Measurements from ENCODE around the gene MED31. TPM values are rescaled to one million over a fixed set of nuclear protein-coding genes. Genes with fewer than 3 reads are reported as not detected.

Gene MED31
- total RNA-seq, 2 donors from 2014 or later: 12.8 to 16.6 TPM

GRCh38 chr17:6688944-6689343 is 37.5 kb upstream of the MED31 start:
- peaks cover 23% of the 10 kb centered on the region for H3K27me3 Mint-ChIP-seq (ENCODE audit: insufficient read depth)
- H3K27ac Mint-ChIP-seq: no peak overlapping the region
- Histone ChIP-seq H3K9me3 (ENCODE audit: control insufficient read depth, low read length) (no peaks in the 10 kb centered on the region), H3K27me3 (ENCODE audit: control insufficient read depth, insufficient read depth, low read length, poor library complexity, severe bottlenecking) (peaks cover 12% of the 10 kb centered on the region), H3K27ac (ENCODE audit: low read depth, low read length) (no peak overlapping the region), H3K4me1 (ENCODE audit: control insufficient read depth, insufficient read depth, low read length) (peaks cover 9% of the 10 kb centered on the region), H3K9ac (ENCODE audit: extremely low read depth, low read length, poor library complexity, severe bottlenecking) (no peak overlapping the region), H3K4me3 (ENCODE audit: low read length) (no peak overlapping the region), H3K36me3 (ENCODE audit: control insufficient read depth, insufficient read depth, low read length) (no peaks in the 10 kb centered on the region)
- WGBS, 2 experiments (ENCODE audit: insufficient coverage in 1 of 2, insufficient read length in 1 of 2): 87 to 96% methylated on average over 3 to 9 of the region's 9 CpGs
- H3K4me3 Mint-ChIP-seq: no peak overlapping the region
- TF ChIP-seq, protein P1, sequence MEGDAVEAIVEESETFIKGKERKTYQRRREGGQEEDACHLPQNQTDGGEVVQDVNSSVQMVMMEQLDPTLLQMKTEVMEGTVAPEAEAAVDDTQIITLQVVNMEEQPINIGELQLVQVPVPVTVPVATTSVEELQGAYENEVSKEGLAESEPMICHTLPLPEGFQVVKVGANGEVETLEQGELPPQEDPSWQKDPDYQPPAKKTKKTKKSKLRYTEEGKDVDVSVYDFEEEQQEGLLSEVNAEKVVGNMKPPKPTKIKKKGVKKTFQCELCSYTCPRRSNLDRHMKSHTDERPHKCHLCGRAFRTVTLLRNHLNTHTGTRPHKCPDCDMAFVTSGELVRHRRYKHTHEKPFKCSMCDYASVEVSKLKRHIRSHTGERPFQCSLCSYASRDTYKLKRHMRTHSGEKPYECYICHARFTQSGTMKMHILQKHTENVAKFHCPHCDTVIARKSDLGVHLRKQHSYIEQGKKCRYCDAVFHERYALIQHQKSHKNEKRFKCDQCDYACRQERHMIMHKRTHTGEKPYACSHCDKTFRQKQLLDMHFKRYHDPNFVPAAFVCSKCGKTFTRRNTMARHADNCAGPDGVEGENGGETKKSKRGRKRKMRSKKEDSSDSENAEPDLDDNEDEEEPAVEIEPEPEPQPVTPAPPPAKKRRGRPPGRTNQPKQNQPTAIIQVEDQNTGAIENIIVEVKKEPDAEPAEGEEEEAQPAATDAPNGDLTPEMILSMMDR (conservative IDR thresholded peaks at IDR 0.05): no peak
- DNase-seq: no peak
- no peaks in the 10 kb centered on the region for H3K9me3 Mint-ChIP-seq
- H3K4me1 Mint-ChIP-seq: peaks cover 14% of the 10 kb centered on the region
- H3K36me3 Mint-ChIP-seq (ENCODE audit: low read depth): no peaks in the 10 kb centered on the region

DNA sequence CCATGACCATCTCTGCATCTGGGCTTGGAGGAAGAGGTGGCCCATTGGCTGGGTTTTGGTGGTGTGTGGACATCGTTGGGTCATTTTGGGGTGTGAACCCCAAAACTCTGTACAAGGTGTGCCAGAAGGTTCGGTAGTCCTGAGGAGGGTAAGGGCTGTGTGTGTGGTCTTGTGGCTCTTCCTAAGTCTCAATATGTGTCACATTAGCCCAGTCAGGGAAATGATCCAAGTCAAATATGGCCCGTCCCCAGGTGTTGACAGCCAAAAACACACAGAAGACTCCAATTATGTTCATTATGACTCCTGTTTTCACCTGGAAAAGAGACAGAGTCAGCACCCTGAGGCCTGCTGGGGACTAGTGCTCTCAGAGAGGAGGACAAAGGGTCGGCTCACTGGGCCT is 34.6 kb upstream of the MED31 start:
- Mint-ChIP-seq H3K4me1 (peaks cover 26% of the 10 kb centered on the region), H3K9me3 (no peaks in the 10 kb centered on the region), H3K4me3 (no peak overlapping the region), H3K27ac (no peak overlapping the region), H3K27me3 (ENCODE audit: insufficient read depth) (peaks cover 7% of the 10 kb centered on the region), H3K36me3 (ENCODE audit: low read depth) (no peaks in the 10 kb centered on the region)
- no peak overlapping the region for H3K9ac ChIP-seq (ENCODE audit: extremely low read depth, low read length, poor library complexity, severe bottlenecking)
- H3K9me3 ChIP-seq (ENCODE audit: control insufficient read depth, low read length): no peaks in the 10 kb centered on the region
- WGBS, 2 experiments (ENCODE audit: insufficient coverage in 1 of 2, insufficient read length in 1 of 2): 90 to 100% methylated on average over 1 to 4 of the region's 4 CpGs
- no peak overlapping the region for H3K4me3 ChIP-seq (ENCODE audit: low read length)
- no peaks in the 10 kb centered on the region for H3K27me3 ChIP-seq (ENCODE audit: control insufficient read depth, insufficient read depth, low read length, poor library complexity, severe bottlenecking)
- TF ChIP-seq, protein P1 (conservative IDR thresholded peaks at IDR 0.05): no peak
- no peak overlapping the region for H3K27ac ChIP-seq (ENCODE audit: low read depth, low read length)
- peaks cover 9% of the 10 kb centered on the region for H3K4me1 ChIP-seq (ENCODE audit: control insufficient read depth, insufficient read depth, low read length)
- H3K36me3 ChIP-seq (ENCODE audit: control insufficient read depth, insufficient read depth, low read length): no peaks in the 10 kb centered on the region
- no peak for DNase-seq

DNA sequence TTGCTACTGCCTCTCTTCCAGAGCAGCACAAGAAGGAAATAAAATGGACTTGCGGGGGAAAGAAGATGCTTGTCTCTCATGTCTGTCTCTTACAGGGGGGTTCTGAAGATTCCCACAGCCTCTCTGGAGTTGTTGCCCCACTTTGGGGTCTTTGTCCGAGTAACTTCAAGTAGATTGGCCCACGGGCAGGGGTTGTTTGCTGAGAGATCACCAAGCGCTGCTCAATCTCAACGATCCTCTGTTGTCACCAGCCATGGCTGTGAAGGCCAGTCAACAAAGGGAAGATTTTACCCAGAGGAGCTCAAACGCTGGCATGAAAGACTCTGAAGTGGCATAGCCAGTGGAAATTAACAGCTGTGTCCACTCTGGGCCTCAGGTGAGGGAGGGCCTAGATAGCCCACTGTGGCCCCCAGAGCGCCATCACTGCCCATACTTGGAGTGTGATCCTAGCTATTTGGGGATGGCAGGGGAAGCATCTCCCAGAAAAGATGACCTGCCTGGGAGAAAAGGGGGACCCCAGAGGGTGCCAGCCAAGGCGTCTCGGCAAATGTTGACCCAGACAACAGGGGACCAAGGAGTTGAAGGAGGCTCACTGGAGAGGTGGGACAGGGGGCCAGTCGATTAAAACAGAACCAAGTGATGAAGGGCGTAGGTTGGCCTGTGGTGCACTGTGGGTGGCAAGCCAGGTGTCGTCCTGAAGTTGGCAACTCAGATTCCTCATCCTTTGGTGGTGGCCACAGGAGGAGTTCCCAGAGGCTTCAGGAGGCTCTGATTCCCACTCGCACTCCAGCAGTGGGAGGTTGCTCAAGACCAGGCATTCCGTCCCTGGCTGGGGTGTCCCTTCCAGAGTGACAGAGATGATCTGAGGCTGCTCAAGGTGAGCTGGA is 33.7 kb upstream of the MED31 start:
- Mint-ChIP-seq H3K9me3 (no peaks in the 10 kb centered on the region), H3K4me1 (peaks cover 26% of the 10 kb centered on the region), H3K27me3 (ENCODE audit: insufficient read depth) (peaks cover 5% of the 10 kb centered on the region), H3K4me3 (peak overlapping the region; percentile 5), H3K27ac (no peak overlapping the region), H3K36me3 (ENCODE audit: low read depth) (no peaks in the 10 kb centered on the region)
- Histone ChIP-seq H3K27ac (ENCODE audit: low read depth, low read length) (no peak overlapping the region), H3K4me1 (ENCODE audit: control insufficient read depth, insufficient read depth, low read length) (peaks cover 9% of the 10 kb centered on the region), H3K9ac (ENCODE audit: extremely low read depth, low read length, poor library complexity, severe bottlenecking) (no peak overlapping the region), H3K27me3 (ENCODE audit: control insufficient read depth, insufficient read depth, low read length, poor library complexity, severe bottlenecking) (no peaks in the 10 kb centered on the region), H3K4me3 (ENCODE audit: low read length) (no peak overlapping the region), H3K36me3 (ENCODE audit: control insufficient read depth, insufficient read depth, low read length) (no peaks in the 10 kb centered on the region), H3K9me3 (ENCODE audit: control insufficient read depth, low read length) (no peaks in the 10 kb centered on the region)
- 87 to 88% methylated on average over 11 to 14 of the region's 14 CpGs for WGBS, 2 experiments (ENCODE audit: insufficient coverage in 1 of 2, insufficient read length in 1 of 2)
- TF ChIP-seq, protein P1 (conservative IDR thresholded peaks at IDR 0.05): no peak
- peak; percentile 61 for DNase-seq

All from endodermal cell (in vitro differentiated cells).